Calu3 (cell line): ENCODE data around the gene EHD2. TPM values are rescaled to one million over a fixed set of nuclear protein-coding genes. Genes with fewer than 3 reads are reported as not detected.

Experiments
- BruUV-seq: library from RNA; stranded (reverse); fragments of 400-500 nt; replicated peaks from 2 replicates; lab custom pipeline; 2021; lab: Mats Ljungman, UMichigan
- CTCF ChIA-PET: fragments of 300-600 bp; sonication (Branson Sonifier 250); formaldehyde crosslinking; loops from one replicate; lab custom pipeline; 2022; ENCODE audit warnings: antibody characterized with exemption; lab: Charles Lee
- DNase-seq: peaks from one replicate; pipeline ENCODE4 v3.0.0; 2022
- H3K27ac Mint-ChIP-seq: one replicate; pipeline ENCODE4 v1.8.0; 2022; ENCODE audit warnings: mixed read lengths; ENCODE audit not compliant: unreplicated experiment
- H3K27me3 Mint-ChIP-seq: one replicate; pipeline ENCODE4 v1.8.0; 2022; ENCODE audit warnings: mixed read lengths; ENCODE audit not compliant: unreplicated experiment
- H3K36me3 Mint-ChIP-seq: one replicate; pipeline ENCODE4 v1.8.0; 2022; ENCODE audit warnings: mild to moderate bottlenecking, moderate library complexity, mixed read lengths; ENCODE audit not compliant: insufficient read depth, unreplicated experiment
- H3K4me1 Mint-ChIP-seq: one replicate; pipeline ENCODE4 v1.8.0; 2022; ENCODE audit warnings: mild to moderate bottlenecking, low read depth, mixed read lengths; ENCODE audit not compliant: unreplicated experiment
- H3K4me3 Mint-ChIP-seq: one replicate; pipeline ENCODE4 v1.8.0; 2022; ENCODE audit warnings: mild to moderate bottlenecking, low read depth, moderate library complexity, mixed read lengths; ENCODE audit not compliant: unreplicated experiment
- H3K9me3 Mint-ChIP-seq: one replicate; pipeline ENCODE4 v1.8.0; 2022; ENCODE audit warnings: low read depth, mixed read lengths; ENCODE audit not compliant: unreplicated experiment
- CTCF ChIP-seq: fragments of 200-600 bp; IDR thresholded peaks from one replicate; pipeline ENCODE4 v1.8.0; 2022; ENCODE audit warnings: antibody characterized with exemption; ENCODE audit not compliant: unreplicated experiment
- intact Hi-C: fragments of 100-400 bp; cut with micrococcal nuclease; formaldehyde crosslinking; loops from one replicate; pipeline ENCODE4 v1.10.0; 2022; ENCODE audit not compliant: unreplicated experiment
- total RNA-seq: library from RNA; stranded (reverse); gene quantifications from 2 replicates; pipeline ENCODE4 v1.2.3, GENCODE V29; 2022

EHD2 gene
- total RNA-seq, 1 experiment from 2014 or later: 52.3 TPM

- Mint-ChIP-seq H3K4me3 (no peak overlapping the region), H3K27me3 (no peaks in the 10 kb centered on the region), H3K36me3 (peaks cover 90% of the 10 kb centered on the region), H3K27ac (no peak overlapping the region), H3K4me1 (no peaks in the 10 kb centered on the region), H3K9me3 (no peaks in the 10 kb centered on the region)
- no TSS peak for BruUV-seq
- TF ChIP-seq CTCF: no peak
- CTCF ChIA-PET: no interaction called here
- intact Hi-C loops: no loop called here
- no peak for DNase-seq
These were observed 37.5 kb downstream of the EHD2 start for GRCh38 chr19:47750752-47751151.

GRCh38 chr19:47752440-47753211 lies 39.4 kb downstream of the EHD2 start:
- intact Hi-C loops: no loop called here
- Mint-ChIP-seq H3K27me3 (no peaks in the 10 kb centered on the region), H3K4me3 (no peak overlapping the region), H3K36me3 (peaks cover 94% of the 10 kb centered on the region), H3K27ac (no peak overlapping the region), H3K4me1 (peaks cover 10% of the 10 kb centered on the region), H3K9me3 (no peaks in the 10 kb centered on the region)
- no peak for TF ChIP-seq CTCF
- CTCF ChIA-PET: interaction anchor here (1.0 kb wide), 1 partner anchor 45 kb away, joined by 3 read pairs; no protein-coding TSS in a partner anchor
- no peak for DNase-seq
- no TSS peak for BruUV-seq

- Mint-ChIP-seq H3K9me3 (no peaks in the 10 kb centered on the region), H3K4me3 (no peak overlapping the region), H3K27ac (no peak overlapping the region), H3K27me3 (no peaks in the 10 kb centered on the region), H3K4me1 (peaks cover 10% of the 10 kb centered on the region), H3K36me3 (peaks cover 90% of the 10 kb centered on the region)
- TF ChIP-seq CTCF: no peak
- BruUV-seq: no TSS peak
- no peak for DNase-seq
- CTCF ChIA-PET: no interaction called here
- intact Hi-C loops: no loop called here
These were observed 41.2 kb downstream of the EHD2 start for GRCh38 chr19:47754206-47755064.

GRCh38 chr19:47755065-47755761 lies 42.0 kb downstream of the EHD2 start:
- no peak overlapping the region for H3K4me3 Mint-ChIP-seq
- H3K36me3 Mint-ChIP-seq: peaks cover 87% of the 10 kb centered on the region
- no peaks in the 10 kb centered on the region for H3K27me3 Mint-ChIP-seq
- H3K9me3 Mint-ChIP-seq: no peaks in the 10 kb centered on the region
- CTCF ChIA-PET: no interaction called here
- peaks cover 10% of the 10 kb centered on the region for H3K4me1 Mint-ChIP-seq
- H3K27ac Mint-ChIP-seq: no peak overlapping the region
- intact Hi-C loops: no loop called here
- BruUV-seq: no TSS peak
- no peak for DNase-seq
- no peak for TF ChIP-seq CTCF
